ENCODE data around the gene MAGEA11.
"Not testable (repeated sequence)": the region's sequence is repeated elsewhere in the genome, so short reads cannot be mapped to it uniquely, and the experiment has no call there.

GRCh38 chrX:149721241-149721640, 9.4 kb downstream of the MAGEA11 start:
- TF ChIP-seq CTCF (IDR thresholded peaks at IDR 0.05); POLR2A (IDR thresholded peaks at IDR 0.05); POLR2AphosphoS5 (IDR thresholded peaks at IDR 0.05; ENCODE audit: insufficient read depth in 1 of 2, low read depth in 1 of 2): not testable (repeated sequence)

Data from vagina (tissue), 2 donors.